ENCODE data around the gene SMC1B.
"Not testable (repeated sequence)": the region's sequence is repeated elsewhere in the genome, so short reads cannot be mapped to it uniquely, and the experiment has no call there.

Gene SMC1B, protein sequence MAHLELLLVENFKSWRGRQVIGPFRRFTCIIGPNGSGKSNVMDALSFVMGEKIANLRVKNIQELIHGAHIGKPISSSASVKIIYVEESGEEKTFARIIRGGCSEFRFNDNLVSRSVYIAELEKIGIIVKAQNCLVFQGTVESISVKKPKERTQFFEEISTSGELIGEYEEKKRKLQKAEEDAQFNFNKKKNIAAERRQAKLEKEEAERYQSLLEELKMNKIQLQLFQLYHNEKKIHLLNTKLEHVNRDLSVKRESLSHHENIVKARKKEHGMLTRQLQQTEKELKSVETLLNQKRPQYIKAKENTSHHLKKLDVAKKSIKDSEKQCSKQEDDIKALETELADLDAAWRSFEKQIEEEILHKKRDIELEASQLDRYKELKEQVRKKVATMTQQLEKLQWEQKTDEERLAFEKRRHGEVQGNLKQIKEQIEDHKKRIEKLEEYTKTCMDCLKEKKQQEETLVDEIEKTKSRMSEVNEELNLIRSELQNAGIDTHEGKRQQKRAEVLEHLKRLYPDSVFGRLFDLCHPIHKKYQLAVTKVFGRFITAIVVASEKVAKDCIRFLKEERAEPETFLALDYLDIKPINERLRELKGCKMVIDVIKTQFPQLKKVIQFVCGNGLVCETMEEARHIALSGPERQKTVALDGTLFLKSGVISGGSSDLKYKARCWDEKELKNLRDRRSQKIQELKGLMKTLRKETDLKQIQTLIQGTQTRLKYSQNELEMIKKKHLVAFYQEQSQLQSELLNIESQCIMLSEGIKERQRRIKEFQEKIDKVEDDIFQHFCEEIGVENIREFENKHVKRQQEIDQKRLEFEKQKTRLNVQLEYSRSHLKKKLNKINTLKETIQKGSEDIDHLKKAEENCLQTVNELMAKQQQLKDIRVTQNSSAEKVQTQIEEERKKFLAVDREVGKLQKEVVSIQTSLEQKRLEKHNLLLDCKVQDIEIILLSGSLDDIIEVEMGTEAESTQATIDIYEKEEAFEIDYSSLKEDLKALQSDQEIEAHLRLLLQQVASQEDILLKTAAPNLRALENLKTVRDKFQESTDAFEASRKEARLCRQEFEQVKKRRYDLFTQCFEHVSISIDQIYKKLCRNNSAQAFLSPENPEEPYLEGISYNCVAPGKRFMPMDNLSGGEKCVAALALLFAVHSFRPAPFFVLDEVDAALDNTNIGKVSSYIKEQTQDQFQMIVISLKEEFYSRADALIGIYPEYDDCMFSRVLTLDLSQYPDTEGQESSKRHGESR

DNA sequence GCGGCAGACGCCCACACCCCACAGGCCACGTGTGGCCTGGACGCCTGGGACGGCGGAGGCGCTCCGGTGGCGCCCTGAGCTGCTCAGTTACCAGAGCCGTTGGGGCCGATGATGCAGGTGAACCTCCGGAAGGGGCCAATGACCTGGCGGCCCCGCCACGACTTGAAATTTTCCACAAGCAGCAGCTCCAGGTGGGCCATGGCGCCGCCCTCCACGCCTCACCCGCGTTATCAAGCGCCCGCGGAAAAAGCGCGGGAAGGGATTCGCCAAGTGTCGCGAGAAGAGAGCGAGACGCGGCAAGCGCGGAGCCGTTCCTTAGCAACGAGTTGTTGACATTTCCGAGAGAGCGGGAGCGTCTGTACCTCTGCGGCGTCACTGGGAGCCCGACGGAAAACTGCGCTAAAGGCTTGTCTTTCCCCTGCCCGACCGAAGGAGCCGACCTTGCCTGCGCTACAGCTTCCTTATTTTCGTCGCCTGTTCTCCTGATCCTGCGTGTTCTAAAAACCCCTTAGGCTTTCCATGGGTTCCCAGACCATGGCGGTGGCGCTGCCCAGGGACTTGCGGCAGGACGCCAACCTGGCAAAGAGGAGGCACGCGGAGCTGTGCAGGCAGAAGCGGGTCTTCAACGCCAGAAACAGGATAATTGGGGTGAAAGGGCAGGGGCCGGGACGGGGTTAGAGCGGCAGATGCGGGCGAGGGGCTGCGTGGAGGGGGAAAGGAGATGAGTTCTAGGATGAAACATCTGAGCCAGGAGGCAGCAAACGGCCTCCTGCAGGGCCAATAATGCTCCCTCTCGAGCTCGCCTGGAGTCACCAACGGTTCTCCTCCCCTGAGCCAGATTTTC, at the start of gene SMC1B, which contains the start of gene RIBC2:
TSS of gene SMC1B (minus strand) at position 232 of the 844 bp plus-strand sequence. CDS start at position 200, 32 bp downstream.
TSS of gene RIBC2 (plus strand) at position 326 of the 844 bp plus-strand sequence. CDS start at position 520, 194 bp downstream.
- in situ Hi-C loops (cut with MboI; ENCODE audit: low sequenced_read_pairs), result no loop called here

DNA sequence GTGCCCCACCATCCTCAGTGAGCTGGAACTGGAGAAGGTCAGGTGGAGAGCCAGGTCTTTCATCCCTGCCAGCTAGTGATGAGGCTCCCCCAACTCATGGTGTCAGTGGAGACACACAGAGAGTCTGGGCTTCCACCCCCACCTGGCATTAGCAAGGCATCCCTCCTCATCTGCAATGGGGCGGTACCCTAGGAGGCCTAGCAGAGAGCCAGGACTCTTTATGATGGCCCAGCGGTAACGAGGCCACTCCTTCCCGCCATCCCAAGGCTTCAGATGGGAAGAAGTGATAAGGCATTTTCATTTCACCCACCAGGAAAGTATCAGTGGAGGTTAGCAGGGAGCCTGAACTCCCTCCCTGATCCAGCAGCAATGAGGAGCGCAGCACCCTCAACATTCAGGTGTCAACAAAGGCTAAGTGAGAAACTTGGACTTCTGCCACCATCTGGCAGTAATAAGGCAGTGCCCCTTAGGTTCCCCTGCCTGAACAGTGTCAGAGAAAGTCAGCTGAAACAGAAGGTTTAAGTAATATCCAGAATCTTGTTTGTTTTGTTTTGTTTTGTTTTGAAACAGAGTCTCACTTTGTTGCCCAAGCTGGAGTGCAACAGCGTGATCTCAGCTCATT, 48.7 kb upstream of the SMC1B start:
- in situ Hi-C loops (cut with MboI; ENCODE audit: low sequenced_read_pairs), result no loop called here

DNA sequence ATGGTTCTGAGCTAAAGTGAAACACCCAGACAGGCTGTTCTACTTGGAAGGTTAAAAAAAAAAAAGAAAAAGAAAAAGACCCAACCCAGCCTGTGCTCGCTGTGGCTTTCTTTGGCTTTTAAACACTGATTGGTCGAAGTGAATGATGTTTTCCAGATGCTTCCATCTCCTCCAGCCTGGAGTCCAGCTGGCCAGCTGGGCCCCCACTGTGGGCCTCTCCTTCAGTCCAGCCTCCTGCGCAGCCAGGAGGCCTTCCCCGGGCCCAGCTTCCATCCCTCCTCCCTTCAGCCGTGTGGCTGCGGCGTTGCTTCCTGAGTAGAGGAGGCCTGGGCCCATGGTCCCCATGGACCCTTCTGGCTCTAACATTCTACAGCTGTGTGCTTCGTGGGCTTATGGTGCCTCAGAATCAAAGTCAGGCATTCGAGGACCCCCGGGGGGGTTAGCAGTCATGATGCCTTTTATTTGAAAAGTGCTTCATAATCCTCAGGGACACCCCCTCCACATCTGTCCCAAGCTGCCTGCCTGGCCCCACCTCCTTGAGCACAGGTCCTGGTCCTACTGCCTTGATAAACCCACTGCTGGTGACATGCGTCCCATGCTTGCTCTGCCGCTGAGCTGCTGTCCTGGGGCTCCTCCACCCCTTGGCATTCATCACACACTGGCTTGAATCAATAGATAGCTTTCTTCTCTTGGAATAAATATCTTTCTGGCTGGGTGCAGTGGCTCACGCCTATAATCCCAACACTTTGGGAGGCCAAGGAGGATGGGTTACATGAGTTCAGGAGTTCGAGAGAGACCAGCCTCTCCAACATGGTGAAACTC, 47.1 kb upstream of the SMC1B start:
- in situ Hi-C loops (cut with MboI; ENCODE audit: low sequenced_read_pairs), result no loop called here

DNA sequence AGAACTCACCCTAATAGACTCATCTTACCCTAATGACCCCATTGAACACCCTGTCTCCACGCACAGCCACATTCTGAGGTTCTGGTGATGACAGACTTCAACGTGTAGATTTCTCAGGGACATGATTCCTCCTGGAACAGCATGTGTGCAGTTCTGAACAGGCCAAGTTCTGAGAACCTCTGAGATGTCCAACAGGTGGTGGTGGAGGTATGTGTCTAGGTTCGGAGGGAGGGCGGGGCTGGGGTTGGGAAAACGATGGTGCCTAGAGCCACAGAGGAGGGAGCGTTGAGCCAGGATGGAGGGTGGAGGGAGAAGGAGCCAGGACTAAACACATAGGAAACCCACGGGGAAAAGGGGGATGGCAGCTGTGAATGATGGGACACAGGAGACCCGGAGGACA, 45.8 kb upstream of the SMC1B start:
- in situ Hi-C loops (cut with MboI; ENCODE audit: low sequenced_read_pairs), result no loop called here

DNA sequence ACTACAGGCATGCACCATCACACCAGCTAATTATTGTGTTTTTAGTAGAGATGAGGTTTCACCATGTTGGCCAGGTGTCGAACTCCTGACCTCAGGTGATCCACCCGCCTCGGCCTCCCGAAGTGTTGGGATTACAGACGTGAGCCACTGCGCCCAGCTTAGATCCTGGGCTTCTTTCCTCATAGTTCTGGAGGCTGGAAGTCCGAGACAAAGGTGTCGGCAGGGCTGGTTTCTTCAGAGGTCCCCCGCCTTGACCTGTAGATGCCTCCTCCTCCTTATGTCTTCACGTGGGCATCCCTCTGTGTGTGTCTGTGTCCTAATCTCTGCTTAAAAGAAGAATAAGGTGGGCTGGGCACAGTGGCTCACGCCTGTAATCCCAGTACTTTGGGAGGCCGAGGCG, 45.1 kb upstream of the SMC1B start:
- in situ Hi-C loops (cut with MboI; ENCODE audit: low sequenced_read_pairs), result no loop called here

DNA sequence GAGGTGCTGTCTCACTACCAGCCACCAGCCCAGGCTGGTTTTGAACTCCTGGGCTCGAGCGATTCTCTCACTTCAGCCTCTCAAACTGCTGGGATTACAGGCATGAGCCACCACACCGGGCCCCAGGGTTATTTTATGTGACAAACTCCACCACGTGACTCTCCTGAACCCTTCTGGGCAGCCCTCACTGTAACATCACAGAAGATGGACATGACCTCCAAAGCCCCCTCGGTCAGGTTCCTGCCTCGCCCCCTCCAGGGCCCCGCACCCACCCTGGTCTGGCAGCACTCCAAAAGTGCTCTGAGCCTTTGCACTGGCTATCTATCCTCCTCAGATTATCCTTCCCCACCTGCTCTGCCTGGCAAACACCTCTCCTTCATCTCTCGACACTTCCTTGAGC, 43.4 kb upstream of the SMC1B start:
- in situ Hi-C loops (cut with MboI; ENCODE audit: low sequenced_read_pairs), result no loop called here

DNA sequence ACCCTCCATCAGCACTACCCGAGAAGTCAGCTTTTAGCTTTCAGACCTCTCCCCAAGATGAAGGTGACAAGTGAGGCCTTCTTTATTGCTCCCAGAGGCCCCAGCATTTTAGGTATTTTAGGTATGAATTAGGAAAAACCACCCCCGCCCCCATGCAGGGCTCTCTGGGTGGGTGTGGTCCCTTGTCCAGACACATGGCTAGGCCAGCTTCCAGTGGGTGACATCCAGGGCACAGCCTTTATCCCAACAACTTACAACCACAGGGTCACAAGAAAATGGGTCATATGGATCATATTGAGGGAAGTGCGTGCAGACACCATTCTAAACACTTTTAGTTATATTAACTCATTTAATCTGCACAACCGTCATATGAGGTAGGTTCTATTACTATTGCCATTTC, 42.2 kb upstream of the SMC1B start:
- in situ Hi-C loops (cut with MboI; ENCODE audit: low sequenced_read_pairs), result no loop called here

DNA sequence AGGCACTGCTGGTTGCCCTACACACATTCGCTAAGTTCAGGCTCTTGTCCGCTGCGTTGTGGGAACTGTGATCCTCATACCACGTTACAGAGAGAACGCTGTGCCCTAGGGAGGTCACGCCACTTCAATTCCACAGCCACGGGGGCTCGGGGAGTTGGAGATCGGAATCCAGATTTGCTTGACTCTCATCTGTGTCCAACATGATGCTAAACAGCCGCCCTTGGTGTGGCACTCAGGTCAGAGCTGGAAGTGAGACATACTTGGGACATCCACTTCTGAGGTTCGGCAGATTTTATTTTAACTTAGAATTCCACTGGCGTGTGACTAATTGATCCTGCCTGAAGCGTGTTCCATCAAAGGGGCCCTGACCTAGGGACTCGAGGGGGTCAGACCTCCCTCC, 41.8 kb upstream of the SMC1B start:
- in situ Hi-C loops (cut with MboI; ENCODE audit: low sequenced_read_pairs), result no loop called here

DNA sequence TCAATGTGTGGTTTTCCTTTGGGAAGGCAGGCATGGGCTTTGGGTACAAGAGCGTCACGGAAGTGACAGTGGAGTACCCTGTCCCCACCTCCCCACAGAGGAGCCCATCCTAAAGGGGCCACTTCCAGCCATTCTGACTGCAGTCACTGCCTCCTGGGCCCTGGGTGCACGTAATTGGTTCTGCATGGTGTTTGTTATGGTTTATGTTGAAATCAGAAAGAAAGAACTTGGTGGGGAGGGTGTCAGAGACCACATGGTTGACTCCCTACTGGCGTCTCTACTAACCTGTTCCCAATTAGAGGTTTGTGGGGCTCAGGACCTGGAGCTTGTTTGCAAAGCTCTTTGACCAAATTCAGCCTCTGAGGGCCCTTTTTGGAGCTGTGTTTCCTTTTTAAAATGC, 40.9 kb upstream of the SMC1B start:
- in situ Hi-C loops (cut with MboI; ENCODE audit: low sequenced_read_pairs), result no loop called here

DNA sequence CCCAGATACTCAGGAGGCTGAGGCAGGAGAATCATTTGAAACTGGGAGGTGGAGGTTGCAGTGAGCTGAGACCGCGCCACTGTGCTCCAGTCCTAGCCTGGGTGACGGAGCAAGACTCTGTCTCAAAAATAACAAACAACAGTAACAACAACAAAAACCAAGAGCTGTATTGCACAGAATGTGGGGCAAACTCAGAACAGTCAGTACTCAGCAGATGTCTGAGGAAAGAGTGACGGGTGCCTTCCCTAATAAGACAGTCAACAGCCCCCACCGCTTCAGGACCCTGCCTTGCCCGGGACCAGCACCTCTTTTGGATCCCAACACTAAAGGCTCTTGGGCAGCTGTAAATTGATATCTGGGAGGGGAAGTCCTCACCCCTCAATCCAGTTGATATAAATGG, 40.4 kb upstream of the SMC1B start:
- in situ Hi-C loops (cut with MboI; ENCODE audit: low sequenced_read_pairs), result no loop called here

DNA sequence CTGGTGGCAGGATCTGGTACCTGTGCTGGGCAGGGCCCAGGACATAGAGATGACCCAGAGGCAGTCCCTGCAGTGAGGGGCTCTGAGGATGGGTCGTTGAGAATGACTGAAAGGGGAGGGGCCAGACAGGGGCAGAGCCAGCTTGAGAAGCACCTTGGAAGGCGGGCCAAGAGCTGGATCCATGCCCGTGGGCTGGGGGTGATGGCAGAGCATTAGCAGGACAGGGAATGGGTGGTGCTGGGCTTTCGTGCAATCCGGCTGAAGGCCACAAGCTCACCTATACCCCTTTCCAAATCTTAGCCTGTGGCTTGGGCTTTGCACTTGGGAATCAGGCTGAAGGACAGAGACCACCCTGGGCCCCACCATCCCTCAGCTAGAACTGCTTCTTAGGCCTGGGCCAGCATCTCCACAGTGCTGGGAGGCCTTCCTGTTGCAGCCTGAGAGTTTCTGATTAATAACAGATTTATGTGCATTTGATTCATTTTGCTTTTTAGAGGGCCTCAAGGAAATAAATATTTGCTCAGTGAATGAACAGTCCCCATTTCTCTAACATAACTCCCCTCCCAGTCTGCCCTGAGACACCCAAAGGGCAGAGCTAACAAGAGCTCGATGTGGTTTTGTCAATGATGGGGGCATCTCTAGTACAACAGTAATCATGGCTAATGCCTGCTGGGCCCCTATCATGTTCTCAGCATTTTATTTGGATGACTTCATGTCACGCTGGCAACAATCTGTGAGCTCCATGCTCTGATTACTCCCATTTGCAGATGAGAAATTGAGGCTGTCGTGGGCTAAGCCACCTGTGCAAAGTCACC, 39.4 kb upstream of the SMC1B start:
- in situ Hi-C loops (cut with MboI; ENCODE audit: low sequenced_read_pairs), result no loop called here

DNA sequence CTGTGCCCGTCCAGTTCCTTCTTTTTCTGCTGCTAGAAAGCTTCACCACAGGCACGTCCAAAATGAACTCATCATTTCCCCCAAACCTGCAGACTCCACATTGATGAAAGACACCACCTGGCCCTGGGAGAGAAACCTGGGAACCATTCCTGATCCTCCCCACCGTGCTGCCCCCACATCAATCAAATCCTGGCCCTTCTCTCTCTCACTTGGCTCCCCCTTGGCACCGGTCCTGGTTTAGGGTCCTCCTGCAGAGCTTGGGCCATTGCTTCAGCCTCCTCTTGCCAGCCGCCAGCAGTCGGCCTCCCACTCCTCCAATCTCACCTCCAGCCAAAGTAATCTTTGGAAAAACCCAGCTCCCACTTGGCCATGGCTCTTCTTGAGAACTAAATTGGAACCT, 38.6 kb upstream of the SMC1B start:
- in situ Hi-C loops (cut with MboI; ENCODE audit: low sequenced_read_pairs), result no loop called here

DNA sequence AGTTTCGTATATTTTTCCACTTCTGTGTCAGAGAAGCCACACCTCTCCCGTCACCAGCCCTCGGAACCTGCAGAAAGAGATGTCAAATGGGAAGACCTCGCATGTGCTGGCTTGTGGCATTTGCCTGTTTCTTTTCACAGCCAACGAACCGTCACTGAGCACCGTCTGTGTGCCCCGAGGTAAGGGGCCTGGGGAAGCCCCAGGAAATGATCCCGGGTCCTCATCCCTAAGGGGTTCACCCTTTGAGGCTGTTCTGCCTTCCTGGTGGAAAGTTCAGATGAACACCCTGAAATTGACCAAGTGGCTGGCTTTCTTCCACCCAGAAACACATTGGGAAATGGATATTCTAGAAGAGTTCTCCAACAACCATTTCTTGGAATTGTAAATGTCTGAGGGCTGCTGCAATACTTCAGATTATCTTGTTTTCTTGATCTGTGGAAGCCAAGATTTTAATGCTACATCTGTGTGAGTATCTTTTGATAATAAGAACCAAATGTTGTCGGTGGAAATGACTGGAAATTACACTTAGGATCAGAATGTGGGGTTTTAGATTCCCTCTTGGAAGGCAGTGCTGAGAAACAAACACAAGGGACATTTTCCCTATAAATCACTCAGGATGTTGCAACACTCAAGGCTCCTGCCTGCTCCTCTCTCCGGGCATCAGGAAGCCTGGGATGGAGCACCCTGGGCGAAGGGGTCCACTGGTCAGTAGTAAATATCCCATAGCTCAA, 37.7 kb upstream of the SMC1B start:
- in situ Hi-C loops (cut with MboI; ENCODE audit: low sequenced_read_pairs), result no loop called here

DNA sequence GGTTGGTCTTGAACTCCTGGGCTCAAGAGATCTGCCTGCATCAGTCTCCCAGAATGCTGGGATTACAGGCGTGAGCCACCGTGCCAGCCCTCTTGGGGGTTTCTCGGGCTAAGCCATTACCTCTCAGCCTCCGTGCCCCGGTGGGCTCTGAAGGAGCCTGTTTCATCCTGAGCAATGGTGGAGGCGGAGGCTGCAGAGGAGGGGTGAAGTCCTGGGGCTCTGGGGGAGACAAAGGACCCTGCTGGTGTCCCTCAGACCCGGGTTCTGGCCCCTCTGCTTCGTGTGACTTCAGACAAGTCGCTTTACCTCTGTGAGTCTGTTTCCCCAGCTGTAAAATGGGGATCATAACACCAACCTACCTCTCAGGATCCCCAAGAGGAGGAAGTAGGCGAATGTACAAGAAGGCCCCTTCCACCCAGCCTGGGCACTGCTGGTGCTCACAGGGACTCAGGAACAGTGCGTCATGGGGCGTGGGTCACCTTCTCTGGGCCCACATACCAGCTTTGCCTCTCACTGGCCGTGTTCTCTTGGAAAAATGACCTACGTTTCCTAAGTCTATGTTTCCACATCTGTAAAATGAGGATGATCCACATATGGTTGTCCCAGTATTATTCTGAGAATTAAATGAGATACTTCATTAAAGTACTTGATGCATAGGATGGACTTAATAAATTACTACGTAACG, 36.8 kb upstream of the SMC1B start:
- in situ Hi-C loops (cut with MboI; ENCODE audit: low sequenced_read_pairs), result no loop called here

DNA sequence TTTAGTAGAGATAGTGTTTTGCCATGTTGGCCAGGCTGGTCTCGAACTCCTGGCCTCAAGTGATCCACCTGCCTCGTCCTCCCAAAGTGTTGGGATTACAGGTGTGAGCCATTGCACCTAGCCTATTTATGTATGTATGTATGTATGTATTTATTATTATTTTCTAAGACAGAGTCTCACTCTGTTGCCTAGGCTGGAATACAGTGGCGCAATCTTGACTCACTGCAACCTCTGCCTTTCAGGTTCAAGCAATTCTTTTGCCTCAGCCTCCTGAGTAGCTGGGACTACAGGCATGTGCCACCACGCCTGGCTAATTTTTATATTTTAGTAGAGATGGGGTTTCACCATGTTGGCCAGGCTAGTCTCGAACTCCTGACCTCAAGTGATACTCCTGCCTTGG, 36.0 kb upstream of the SMC1B start:
- in situ Hi-C loops (cut with MboI; ENCODE audit: low sequenced_read_pairs), result not testable (repeated sequence)

DNA sequence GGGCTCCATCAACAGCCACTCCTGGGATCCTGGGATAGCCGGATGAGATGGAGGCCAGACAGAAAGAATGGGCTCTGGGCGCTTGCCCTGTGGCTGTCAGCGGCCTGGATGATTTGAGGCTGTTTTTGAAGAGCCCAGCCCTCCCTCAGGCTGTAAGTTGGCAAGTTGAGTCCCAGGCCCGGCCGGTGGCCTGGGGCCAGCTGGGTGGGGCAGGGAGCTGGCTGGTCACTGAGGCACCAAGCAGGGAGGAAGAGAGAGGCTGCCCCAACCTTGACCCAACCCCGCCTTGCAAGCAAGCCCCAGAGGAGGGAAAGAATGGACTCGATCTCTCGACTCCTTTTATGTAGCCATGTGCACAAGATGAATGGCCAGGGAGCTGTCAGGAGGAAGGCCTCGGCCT, 35.0 kb upstream of the SMC1B start:
- in situ Hi-C loops (cut with MboI; ENCODE audit: low sequenced_read_pairs), result no loop called here

DNA sequence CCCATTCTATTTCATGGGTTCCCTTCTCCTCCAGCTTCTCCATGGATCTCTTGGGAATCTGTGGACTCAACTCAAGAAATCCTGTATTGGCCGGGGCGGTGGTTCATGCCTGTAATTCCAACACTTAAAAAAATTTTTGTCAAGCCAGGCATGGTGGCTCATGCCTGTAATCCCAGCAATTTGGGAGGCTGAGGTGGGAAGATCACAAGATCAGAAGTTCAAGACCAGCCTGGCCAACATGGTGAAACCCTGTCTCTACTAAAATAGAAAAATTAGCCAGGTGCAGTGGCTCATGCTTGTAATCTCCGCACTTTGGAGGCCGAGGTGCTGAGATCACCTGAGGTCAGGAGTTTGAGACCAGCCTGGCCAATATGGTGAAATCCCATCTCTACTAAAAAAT, 34.2 kb upstream of the SMC1B start:
- in situ Hi-C loops (cut with MboI; ENCODE audit: low sequenced_read_pairs), result not testable (repeated sequence)
